C4-2B (cell line): ENCODE measurements around the gene RAD1.

Experiments
- H3K27ac ChIP-seq: fragments of 450-650 bp; 2 replicates; pipeline ENCODE4 v1.5.1; 2017
- CTCF ChIP-seq: fragments of 450-650 bp; conservative IDR thresholded peaks from 2 replicates; pipeline ENCODE4 v1.5.1; 2017; ENCODE audit warnings: mild to moderate bottlenecking
- ZFX ChIP-seq: fragments of 450-650 bp; IDR thresholded peaks from 2 replicates; pipeline ENCODE4 v1.6.1; 2017

Gene RAD1

GRCh38 chr5:34886392-34887119 lies 28.7 kb downstream of the RAD1 start:
- TF ChIP-seq CTCF: no peak
- no peak for TF ChIP-seq ZFX
- no peak overlapping the region for H3K27ac ChIP-seq

DNA sequence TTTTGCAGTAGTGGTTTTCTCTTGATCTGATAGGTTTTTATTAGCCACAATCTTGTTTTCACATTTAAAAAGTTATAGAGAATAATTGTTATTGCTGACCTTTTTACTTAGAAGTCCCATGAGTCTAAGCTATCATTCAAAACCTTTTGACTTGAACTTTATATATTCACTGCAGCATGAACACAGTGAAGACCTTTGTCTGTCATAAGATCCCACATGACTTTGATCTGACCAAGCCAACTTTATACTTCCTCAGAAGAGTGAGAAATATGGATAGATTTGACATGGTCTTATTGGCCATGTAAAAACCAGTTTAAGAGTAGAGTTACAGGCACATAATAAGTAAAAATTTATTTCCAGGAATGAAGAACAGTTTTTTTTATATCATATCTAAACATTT lies 34.1 kb downstream of the RAD1 start:
- no peak overlapping the region for H3K27ac ChIP-seq
- TF ChIP-seq CTCF (no peak), ZFX (no peak)

- no peak for TF ChIP-seq ZFX
- TF ChIP-seq CTCF: no peak
- H3K27ac ChIP-seq: no peak overlapping the region
Observed at GRCh38 chr5:34876275-34876674, 39.0 kb downstream of the RAD1 start.

GRCh38 chr5:34870382-34870781 lies 44.9 kb downstream of the RAD1 start:
- no peak for TF ChIP-seq ZFX
- TF ChIP-seq CTCF: no peak
- H3K27ac ChIP-seq: no peak overlapping the region

- no peak for TF ChIP-seq ZFX
- TF ChIP-seq CTCF: no peak
- no peak overlapping the region for H3K27ac ChIP-seq
Observed at GRCh38 chr5:34869256-34869655, 46.0 kb downstream of the RAD1 start.

DNA sequence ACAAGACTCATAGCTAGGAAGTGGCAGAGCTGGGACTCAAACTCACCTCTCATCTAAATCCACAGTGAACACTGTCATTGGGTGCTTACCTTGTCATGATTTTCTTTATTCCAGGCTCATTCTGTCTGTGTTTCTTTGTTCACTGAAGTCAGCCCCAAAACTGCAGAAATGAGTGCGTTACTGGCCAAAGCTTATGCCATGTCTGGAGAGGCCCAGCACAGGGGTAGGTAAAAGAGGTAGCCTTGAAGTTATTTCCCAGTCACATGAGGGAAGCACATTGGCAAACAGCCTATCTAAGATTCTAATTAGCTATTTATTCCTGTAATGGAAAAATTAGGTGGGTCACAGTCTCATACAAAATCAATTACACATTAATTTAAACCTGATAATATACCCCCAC lies 46.5 kb downstream of the RAD1 start:
- H3K27ac ChIP-seq: no peak overlapping the region
- TF ChIP-seq ZFX (no peak), CTCF (no peak)

DNA sequence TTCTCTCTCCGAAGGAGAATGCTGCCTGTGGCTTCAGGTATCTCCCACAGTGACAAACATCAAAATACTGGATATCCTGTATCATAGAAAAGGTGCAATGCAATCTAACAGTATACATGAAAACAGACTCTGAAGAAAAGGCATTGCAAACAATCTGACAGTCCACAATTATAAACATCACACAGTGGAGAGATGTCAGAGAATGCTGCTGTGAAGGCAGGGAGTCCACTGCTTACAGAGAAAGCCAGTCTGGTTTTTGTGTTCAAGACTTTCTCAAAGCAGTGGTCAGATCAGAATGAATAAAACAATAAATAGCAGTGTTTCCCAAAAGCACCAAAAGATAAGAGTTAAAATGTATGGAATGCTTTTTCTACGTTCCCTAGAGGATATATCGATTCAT lies 47.6 kb downstream of the RAD1 start:
- no peak overlapping the region for H3K27ac ChIP-seq
- no peak for TF ChIP-seq CTCF
- TF ChIP-seq ZFX: no peak
